Activated effector memory CD4-positive, alpha-beta T cell treated with anti-CD3 and anti-CD28 coated beads, Interleukin-2, amount 50 U/mL, for 16 hours (primary cell): ENCODE measurements around the gene PRDM15.

Experiments used
- DNase-seq: peaks from one replicate; pipeline ENCODE4 v3.0.0-alpha.2; 2020

The PRDM15 gene

DNA sequence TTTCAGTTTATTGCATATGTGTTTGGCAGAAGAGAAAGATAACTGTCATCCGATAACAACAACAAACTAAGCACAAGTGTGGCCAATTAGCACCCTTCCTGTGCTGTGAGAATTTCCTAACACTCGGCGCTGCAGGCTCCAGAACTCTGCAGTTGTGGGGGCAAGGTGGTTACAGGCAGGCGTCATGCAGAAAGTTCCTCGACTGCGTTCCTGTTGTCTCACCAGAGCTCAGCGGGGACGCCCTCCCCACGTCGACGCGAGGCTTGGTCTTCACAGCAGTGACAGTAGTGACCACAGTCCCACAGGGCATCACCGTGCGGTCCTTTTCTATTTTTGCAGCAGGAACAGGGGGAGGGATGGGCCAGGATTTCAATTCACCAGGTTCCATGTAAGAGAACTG, 27.6 kb upstream of the PRDM15 start:
- no peak for DNase-seq

DNA sequence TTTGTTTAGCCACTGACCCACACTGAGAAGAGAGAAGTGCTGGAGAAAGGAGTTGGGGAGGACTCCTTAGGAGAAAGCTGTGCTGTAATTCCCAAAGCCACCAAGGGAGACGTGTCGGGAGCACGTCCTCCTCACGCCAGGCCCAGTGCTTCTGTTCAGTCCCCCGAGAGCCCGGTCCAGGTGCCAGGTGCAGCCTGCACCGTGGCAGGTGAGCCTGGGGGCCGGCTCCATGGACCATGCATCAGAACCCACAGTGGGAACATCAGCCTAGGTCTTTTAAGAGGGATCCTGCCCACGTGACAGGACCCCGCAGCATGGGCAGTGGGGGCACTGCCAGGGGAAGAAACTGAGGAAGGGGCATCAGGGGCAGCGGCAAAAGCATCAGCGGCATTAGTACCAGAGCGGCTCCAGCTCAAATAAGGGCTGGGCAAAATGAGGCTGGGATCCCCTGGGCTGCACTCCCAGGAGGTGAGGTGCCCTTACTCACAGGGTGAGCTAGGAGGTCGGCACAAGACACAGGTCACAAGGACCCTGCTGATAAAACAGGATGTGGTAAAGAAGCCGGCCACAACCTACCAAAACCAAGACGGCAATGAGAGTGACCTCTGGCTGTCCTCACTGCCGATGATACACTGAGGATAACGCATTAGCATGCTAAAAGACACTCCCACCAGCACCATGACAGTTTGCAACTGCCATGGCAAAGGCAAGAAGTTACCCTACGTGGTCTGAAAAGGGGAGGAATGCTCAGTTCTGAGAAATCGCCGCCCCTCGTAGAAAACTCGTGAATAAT, 24.6 kb upstream of the PRDM15 start:
- no peak for DNase-seq

DNA sequence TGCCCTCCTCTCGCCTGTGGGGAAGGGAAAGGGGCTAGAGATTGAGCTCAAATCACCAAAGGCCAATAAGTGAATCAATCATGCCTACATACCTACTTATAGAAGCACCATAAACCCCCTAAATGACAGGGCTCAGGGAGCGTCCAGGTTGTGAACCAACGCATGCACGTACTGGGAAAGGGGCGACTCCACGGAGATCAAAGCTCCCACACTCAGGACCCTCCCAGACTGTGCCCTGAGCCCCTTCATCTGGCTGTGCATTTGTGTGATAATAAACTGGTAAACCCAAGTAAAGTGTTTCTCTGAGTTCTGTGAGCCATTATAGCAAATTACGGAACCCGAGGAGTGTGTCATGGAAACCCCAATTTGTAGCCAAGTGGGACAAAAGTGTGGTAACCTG, 23.8 kb upstream of the PRDM15 start:
- DNase-seq, result no peak

DNA sequence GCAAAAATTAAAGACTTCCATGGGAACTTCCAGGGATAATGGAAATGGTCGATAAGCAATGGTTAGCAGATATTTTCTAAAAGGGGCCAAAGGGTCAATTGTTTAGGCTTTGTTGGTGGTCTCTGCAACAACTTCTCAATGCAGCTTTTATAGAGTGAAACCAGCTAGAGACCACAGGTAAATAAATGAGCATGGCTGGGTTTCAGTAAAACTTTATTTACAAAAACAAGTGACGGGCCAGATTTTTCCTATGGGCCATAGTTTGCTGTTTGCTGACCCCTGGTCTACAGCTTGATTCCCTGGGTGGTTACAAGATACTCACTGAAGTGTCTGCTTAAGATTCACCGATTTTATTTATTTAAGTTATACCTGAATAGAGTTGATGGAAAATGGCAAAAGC, 22.6 kb upstream of the PRDM15 start:
- no peak for DNase-seq

DNA sequence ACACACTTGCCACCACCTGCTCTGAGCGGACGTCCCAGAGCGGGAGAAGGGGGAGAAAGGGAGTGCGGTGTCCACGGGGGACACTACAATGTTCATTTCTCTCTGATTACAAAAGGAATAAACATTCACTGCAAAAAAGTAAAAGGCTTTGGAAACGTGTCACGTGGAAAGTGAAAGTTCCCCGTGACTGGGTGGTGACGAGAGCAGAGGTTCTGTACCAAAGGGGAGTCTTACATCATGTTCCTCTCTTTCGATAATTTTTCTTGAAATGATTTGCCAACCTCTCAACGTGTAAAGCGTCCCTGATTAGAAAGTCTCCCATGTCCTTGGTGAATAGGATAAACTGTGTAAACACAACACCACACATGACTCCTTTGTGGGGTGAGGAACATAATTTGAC, 22.0 kb upstream of the PRDM15 start:
- DNase-seq, result peak; percentile 69

DNA sequence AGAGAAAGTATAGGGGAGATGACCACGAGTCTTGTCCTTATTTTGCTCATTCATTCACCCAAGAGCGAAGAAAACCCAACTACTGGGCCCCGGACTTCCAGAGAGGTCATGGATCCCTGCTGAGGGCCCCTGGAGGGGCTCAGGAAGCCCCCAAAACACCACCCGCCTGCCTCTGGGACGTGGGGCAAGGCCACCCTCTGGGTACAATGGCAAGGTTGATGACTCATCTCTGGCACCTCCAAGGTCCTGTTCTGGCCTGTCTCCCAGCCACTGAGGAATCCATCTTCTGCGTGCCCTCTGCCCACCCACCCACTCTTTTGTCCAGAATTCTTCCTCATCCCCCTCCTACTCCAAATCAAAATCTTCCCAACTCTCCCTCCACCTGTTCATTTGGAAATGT, 21.3 kb upstream of the PRDM15 start:
- no peak for DNase-seq

DNA sequence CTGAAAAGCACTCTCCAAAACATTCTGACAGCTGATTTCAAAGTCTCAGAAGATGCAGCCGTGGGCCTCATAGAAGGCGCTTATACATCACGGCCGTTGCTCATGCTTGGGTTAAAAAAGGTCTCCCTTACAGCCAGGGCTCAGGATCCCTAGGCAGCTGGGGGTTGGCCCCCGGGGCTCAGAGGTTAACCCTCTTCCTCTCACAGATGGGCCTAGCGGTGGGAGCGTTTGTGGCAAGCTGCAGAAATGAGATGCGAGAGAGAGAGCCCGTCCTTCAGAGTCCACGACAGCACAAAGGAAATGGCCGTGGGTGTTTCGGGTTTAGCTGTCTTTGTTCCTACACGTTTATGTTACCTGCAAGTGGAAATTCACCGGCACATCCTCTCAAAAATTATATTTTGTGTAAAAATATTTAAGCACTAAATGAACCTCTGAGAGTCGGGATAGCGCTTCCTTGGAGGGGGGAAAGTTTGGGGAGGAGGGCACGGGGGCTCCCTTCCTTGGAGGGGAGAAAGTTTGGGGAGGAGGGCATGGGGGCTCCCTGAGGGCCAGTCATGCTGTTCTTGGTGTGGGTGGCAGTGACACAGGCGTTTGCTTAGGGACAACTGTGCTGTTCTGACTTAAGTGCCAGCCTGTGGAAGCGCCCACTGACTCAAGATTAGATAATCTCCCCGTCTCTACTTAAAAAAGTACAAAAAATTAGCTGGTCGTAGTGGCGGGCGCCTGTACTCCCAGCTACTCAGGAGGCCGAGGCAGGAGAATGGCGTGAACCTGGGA, 20.5 kb upstream of the PRDM15 start:
- DNase-seq, result peak; percentile 77

DNA sequence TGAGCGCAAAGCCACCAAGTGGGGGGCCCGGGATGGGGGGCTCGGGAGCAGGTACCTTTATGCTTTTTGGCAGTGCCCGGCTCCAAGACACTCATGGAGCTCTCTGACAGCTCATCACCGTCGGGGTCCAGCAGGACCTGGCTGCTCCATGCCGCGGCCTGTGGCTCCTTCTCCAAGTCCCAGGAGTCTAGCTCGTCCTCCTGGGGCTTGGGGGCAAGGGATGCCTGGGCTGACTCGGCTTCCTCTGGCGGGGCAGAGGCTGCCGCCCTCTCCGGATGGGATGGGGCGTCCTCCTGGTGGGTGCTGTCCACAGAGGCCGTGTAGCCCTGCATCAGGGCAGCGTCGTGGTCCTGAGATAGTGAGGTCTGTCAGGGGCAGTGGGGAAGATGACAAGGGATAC, 19.9 kb upstream of the PRDM15 start:
- DNase-seq, result no peak

DNA sequence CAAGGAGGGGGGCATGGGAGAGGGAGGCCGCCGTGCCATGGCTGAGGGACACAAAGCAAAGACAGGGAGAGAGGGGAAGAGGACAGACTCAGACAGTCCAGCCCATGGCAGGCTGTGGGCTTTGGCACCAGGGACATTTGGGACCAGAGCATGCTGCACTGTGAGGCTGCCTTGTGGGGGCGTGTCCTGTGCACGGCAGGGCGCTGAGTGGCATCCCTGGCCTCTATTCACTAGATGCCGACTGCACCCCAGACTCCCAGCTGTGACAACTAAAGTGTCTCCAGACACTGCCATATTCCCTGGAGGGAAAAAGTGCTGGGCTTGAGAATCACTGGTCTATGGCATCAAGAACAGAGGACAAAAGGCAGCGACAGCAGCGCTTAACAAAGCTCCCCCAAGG, 18.6 kb upstream of the PRDM15 start:
- DNase-seq, result no peak

DNA sequence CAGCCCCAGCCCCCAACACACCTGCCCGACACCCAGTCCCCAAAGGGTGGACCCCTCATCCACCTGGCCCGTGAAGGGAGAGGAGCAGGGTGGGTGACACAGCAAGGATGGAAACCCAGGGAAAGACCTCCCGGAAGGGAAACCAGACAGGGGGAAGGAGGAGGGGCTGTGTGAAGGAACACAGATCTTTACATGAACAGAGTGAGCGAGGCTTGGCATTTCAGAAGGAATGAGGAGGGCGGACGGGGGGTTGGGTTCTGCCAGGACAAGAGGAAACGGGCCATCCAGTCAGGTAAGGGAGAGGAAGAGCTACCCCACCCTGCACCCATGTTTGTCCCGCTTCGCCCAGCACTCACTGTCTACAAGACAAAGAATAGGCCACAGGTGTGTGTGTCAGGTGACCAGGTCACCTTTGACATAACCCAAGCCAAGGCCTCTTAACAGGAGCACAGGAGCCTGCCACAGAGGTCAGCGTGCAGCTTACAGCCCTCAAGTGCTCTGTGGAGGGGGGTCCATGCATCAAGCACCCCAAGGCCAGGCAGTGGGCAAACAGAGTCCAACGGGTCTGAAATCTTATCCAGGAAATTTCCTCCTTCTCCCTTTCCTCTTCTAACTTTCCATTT, 18.0 kb upstream of the PRDM15 start:
- DNase-seq, result no peak

DNA sequence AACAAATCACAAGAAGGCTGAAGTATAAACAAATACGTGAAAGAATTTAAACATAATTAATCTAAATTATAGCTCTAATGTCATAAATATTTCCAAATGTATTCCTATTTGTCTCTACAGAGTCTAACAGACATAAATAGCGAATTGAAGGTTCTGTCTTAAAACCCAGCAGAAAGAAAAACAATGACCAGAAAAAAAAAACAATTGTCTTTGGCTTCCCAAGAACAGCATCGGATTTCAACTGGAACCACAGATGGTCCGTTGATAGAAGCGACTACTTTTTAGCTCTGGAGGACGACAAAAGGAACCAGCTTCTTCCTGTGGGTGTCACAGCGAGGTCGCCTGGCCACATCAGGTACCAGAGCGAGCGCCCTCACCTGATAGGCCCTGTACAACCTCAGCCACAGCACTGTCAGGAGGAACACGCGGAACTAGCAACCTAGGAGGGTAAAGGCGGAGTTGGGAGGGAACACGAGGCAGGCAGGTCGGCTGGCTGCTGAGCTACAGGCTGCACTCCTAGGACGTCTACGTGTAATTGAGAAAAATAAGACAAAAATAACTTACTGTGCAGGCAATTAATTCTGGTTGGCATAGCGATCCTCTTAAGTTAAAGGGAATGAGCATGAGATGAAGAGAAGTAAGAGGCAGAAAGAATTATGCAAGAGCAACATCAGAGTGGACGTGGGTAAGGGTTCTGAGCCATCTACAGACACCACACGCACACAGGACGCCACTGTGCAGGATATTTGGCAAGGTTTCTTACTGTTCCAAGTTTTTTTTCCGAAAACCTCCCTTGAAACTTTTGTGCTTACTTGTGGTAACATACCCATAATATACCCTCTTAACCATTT, 16.7 kb upstream of the PRDM15 start:
- peak; percentile 83 for DNase-seq

DNA sequence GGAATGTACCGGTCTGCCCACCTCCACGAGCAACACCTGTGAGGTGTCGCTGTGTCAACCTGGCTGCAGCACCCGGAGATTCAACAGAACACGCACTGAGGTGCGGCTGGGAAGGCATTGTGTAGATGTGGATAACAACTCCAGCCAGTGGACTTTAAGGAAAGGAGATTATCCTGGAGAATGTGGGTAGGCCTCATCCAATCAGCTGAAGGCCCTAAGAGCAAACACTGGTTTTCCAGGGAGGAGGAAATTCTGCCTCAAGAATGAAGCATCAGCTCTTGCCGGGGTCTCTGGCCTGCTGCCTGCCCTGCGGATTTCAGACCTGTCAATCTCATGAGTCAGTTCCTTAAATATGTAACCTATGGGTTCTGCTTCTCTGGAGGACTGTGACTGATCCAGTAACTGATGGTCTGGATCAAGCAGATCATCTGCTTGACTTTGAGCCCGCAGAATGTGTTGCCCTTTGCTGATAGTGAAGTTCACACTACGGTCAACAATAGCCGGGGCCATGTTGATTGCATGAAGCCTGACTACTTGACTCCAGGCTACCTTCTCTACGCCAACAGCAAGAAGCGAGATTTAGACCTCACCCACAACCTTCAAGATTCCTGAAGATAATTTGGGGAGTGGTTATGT, 15.9 kb upstream of the PRDM15 start:
- no peak for DNase-seq

DNA sequence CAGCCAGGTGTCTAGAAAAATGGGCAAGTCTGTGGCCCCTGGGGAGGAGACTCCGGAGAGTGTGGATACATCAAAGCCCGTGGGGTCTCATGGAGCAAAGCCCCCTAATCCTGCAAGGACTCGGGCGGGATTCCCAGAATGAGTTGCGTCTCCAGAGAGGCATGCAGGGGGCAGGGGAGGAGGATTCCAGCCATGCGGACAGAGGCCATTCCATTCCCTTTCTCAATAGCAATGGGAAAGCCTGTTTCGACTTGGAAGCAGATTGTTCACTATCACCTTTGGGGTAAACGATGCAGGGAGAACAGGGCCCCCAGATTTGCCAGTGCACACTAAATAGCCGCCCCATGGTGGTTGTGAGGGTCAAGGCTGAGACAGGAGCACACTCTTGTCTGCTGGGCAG, 15.4 kb upstream of the PRDM15 start:
- DNase-seq, result no peak

DNA sequence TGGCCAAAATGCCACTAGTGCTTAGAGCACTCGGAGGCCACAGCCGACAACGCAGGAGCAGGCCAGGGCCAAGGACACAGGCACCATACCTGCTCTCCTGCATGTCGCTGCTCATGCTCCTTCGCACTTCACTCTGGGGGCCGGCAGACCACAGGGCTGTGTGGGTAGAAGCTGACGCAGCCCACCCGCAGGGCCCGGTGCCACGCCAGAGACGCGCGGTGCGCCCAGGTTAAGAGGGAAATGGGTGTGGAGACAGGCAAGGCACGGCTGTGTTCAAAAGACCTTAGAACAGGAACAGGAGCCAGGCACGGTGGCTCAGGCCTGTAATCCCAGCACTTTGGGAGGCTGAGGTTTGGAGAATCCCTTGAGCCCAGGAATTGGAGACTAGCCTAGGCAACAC, 13.6 kb upstream of the PRDM15 start:
- no peak for DNase-seq

DNA sequence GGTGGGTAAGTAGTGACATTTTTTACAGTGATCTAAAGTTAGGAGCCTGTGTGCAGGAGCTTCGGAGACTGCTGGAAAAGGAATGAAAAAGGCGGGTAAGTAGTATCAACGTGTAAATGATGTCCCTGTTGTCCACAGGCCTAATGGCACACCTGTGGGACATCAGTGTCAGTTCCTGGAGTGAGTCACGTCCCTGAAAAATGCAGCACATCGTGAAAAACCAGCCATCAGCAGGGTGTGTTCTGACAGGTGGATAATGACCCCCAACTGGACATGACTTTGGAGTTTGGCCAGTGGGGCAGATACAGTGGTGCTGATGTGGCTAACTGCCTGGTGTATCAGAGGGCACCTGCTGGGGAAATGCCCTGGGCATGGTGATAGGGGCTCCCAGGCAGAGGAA, 12.0 kb upstream of the PRDM15 start:
- DNase-seq, result no peak

DNA sequence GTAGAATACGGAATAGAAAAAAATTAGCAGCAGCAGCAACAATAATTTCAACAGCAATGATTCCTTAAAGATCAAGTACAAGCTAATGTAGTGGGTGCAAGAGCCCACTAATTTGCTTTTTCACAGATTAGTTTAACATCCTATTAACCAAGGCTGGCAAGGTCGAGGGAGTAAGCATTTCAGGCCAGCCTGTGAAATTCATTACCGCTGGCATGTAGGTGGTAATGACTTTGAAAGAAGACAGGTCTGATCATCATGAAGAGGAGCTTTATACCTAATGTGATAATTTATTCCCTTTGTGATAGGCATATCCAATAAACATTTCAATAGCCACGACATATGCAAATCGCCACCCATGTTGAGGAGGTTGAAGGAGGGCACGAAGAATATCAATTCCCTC, 11.2 kb upstream of the PRDM15 start:
- no peak for DNase-seq

DNA sequence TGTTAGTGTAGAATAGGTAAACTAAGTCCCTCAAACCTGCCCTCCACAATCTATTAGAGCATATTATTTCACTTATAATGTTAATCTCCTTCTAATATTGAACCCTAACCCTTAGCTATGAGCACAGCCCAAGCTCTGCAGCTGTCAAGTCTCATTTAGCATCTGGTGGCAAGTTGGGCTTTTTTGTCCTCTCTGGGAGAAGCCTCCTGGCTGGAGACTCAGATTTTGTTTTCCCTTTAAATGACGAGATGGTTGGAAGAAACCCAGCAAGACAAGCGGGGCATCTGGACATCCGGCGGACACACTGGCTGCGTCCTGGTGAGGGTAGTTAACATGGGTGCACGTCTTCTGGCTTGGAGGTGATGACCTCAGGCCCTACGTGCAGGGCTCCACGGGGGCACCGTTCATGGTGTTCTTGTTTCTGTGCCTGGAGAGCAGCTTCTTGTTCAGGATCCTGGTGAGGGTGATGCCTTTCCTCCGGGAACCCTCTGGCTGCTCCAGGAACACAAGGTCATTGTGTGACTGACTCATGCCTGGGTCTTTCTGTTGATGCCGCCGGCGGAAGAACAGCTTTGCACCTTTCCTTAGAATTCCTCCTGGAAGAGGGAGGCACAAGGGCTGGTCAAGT, 9.7 kb upstream of the PRDM15 start:
- DNase-seq, result no peak

DNA sequence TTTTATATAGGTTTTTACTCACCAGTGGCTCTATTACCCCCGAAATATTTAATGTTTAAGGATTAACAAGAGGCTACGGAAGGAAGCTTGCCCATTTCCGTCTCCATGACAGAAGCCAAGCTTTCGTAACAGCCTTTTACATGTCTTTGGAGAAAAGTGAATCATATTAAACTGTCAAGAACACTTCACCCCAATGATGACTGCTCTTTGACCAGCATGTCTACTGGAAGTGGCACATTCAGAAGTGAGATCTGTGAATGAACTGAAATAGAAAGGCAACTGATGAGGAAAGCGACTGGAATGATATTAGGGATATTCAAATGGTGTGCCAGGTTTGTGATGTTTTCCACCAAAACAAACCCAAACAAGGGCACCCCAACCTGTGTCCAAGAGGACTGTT, 8.5 kb upstream of the PRDM15 start:
- DNase-seq, result no peak

DNA sequence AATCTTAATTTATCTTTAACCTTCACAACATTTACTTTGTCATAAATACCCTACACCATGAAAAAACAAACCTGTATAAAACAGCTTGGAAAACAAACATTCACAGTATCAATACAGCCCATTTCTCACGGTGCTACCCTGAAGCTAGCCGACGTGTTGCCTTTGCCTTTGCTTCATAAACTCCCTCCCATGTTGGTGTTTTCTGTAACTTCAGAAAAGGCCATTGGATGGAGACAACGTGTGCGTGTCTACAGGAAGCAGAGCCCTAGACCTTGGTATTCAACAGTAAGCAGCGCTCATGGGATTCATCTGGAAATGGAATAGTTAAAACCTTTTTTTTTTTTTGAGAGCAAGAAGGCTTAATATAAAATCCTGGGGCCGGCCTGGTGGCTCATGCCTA, 7.2 kb upstream of the PRDM15 start:
- DNase-seq, result no peak

DNA sequence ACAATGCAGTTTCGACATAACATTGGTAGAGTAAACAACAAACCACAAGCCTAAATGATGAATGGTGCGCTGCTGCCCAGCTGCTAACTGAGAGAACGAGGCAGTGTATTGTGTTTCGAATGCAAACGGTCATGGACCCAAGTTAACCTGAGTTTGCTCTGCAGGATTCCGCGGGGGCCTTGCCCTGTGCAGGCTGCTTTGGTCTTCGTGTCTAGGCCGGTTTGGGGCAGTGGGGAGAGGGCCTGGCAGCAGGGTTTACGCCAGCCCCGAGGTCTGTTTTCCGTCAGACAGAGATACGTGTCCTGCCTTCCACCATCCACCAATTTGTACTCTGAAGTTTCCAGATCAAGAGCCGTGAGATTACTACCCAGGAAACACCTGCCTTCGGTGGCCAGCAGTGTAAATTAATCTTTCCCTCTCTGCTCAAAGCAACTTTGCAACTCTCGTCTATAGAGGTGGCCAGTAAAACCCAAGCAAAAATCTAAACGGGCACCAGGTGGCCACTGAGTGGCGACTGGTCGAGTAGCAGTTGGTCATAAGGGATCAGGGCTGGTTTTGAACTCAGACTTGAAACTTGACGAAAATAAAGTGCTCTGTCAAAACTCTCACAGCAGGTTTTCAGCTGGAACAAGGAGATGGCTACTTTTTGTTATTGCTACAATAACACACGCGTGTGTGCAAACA, 6.3 kb upstream of the PRDM15 start:
- DNase-seq, result no peak

DNA sequence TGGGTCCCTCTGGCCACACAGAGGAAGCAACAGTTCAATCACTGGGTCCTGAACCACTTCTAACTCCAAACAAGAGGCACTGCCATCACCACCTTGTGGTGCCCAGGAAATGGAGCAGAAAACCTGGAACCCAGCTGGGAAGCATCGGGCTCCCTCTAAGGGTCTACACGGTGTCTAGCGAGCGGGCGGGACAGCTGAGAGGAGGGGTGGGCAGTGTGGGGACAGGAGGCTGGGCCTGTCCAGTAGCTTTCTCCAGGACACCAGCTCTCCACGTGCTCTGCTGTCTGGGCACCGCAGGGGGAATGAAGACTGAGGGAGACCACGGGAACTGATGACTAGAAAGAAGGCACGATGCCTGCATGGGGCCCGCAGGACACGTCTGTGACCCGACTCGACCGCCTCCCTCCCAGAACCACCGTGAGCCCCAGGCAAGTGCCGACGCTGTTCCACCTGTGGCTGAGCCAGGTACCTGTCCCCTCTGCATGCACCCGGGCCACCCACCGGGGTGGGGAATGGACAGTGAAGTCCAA, 5.4 kb upstream of the PRDM15 start:
- no peak for DNase-seq
